Endothelial cell (in vitro differentiated cells): ENCODE data around the gene DAD1. TPM values are rescaled to one million over a fixed set of nuclear protein-coding genes. Genes with fewer than 3 reads are reported as not detected.

ENCODE experiments used
- DNase-seq: peaks from one replicate; pipeline ENCODE4 v3.0.0; 2021; ENCODE audit warnings: low spot score
- H3K27ac Mint-ChIP-seq: one replicate; pipeline ENCODE4 v1.8.0; 2021; ENCODE audit warnings: mixed read lengths, inconsistent platforms; ENCODE audit not compliant: unreplicated experiment
- H3K27me3 Mint-ChIP-seq: one replicate; pipeline ENCODE4 v1.8.0; 2021; ENCODE audit warnings: mild to moderate bottlenecking, moderate library complexity, mixed read lengths, inconsistent platforms; ENCODE audit not compliant: unreplicated experiment
- H3K36me3 Mint-ChIP-seq: one replicate; pipeline ENCODE4 v1.8.0; 2021; ENCODE audit warnings: mild to moderate bottlenecking, low read depth, mixed read lengths, inconsistent platforms; ENCODE audit not compliant: unreplicated experiment
- H3K4me1 Mint-ChIP-seq: one replicate; pipeline ENCODE4 v1.8.0; 2021; ENCODE audit warnings: mild to moderate bottlenecking, mixed read lengths, inconsistent platforms; ENCODE audit not compliant: unreplicated experiment
- H3K4me3 Mint-ChIP-seq: one replicate; pipeline ENCODE4 v1.8.0; 2021; ENCODE audit warnings: mild to moderate bottlenecking, mixed read lengths, inconsistent platforms; ENCODE audit not compliant: unreplicated experiment
- H3K9me3 Mint-ChIP-seq: one replicate; pipeline ENCODE4 v1.8.0; 2021; ENCODE audit warnings: mixed read lengths, inconsistent platforms; ENCODE audit not compliant: unreplicated experiment
- CTCF ChIP-seq: fragments of 200-600 bp; sonication (generic); IDR thresholded peaks from one replicate; pipeline ENCODE4 v1.5.0; 2021; ENCODE audit warnings: antibody characterized with exemption; ENCODE audit not compliant: unreplicated experiment
- total RNA-seq: library from RNA; stranded (reverse); fragmentation: NEBNext Ultra II Directional; extraction: Animal tissue kit (Norgen Biotek cat#: 25700); gene quantifications from one replicate; pipeline ENCODE4 v1.2.1, GENCODE V29; 2021; ENCODE audit not compliant: unreplicated experiment

Gene DAD1
- total RNA-seq, 1 donor from 2014 or later = 250 TPM

- Mint-ChIP-seq H3K27ac (no peak overlapping the region), H3K27me3 (peaks cover 17% of the 10 kb centered on the region), H3K4me1 (peaks cover 66% of the 10 kb centered on the region)
Measured at GRCh38 chr14:22552827-22553076, 36.3 kb downstream of the DAD1 start.

GRCh38 chr14:22552001-22552826, 36.8 kb downstream of the DAD1 start:
- Mint-ChIP-seq H3K36me3 (no peaks in the 10 kb centered on the region), H3K27me3 (peaks cover 13% of the 10 kb centered on the region), H3K4me1 (peaks cover 67% of the 10 kb centered on the region), H3K4me3 (no peak overlapping the region), H3K9me3 (no peaks in the 10 kb centered on the region), H3K27ac (no peak overlapping the region)
- TF ChIP-seq CTCF = no peak
- DNase-seq = no peak

More at GRCh38 chr14:22552827-22553076, 36.3 kb downstream of the DAD1 start:
- no peak for DNase-seq
- Mint-ChIP-seq H3K4me3 (no peak overlapping the region), H3K36me3 (peaks cover 4% of the 10 kb centered on the region), H3K9me3 (no peaks in the 10 kb centered on the region)
- no peak for TF ChIP-seq CTCF

GRCh38 chr14:22551605-22551997, 37.4 kb downstream of the DAD1 start:
- H3K27ac Mint-ChIP-seq = no peak overlapping the region
- peaks cover 73% of the 10 kb centered on the region for H3K4me1 Mint-ChIP-seq
- no peak for TF ChIP-seq CTCF
- no peaks in the 10 kb centered on the region for H3K36me3 Mint-ChIP-seq
- H3K4me3 Mint-ChIP-seq = peak overlapping the region; percentile 38
- H3K9me3 Mint-ChIP-seq = no peaks in the 10 kb centered on the region
- peaks cover 13% of the 10 kb centered on the region for H3K27me3 Mint-ChIP-seq
- DNase-seq = no peak

- no peak for TF ChIP-seq CTCF
- no peak for DNase-seq
- peak overlapping the region; percentile 86 for H3K27ac Mint-ChIP-seq
Measured at GRCh38 chr14:22549981-22550673, 38.9 kb downstream of the DAD1 start.

More at GRCh38 chr14:22549981-22550673, 38.9 kb downstream of the DAD1 start:
- H3K4me3 Mint-ChIP-seq = no peak overlapping the region
- peaks cover 13% of the 10 kb centered on the region for H3K27me3 Mint-ChIP-seq
- peaks cover 74% of the 10 kb centered on the region for H3K4me1 Mint-ChIP-seq
- no peaks in the 10 kb centered on the region for H3K36me3 Mint-ChIP-seq
- H3K9me3 Mint-ChIP-seq = no peaks in the 10 kb centered on the region
